GM12878 (cell line): ENCODE measurements around the gene ADM2. TPM values are rescaled to one million over a fixed set of nuclear protein-coding genes. Genes with fewer than 3 reads are reported as not detected.

ENCODE experiments used
- BRCA1 ChIP-seq: IDR thresholded peaks from 2 replicates; pipeline ENCODE4 v1.6.1; 2011; ENCODE audit warnings: low read depth, low read length, improper control_type of control experiment
- FOS ChIP-seq: IDR thresholded peaks from 3 replicates; pipeline ENCODE4 v1.6.1; 2011; ENCODE audit warnings: borderline replicate concordance; ENCODE audit not compliant: insufficient read length; ENCODE audit errors: extremely low read depth
- FOXK2 ChIP-seq: fragments of 450-650 bp; IDR thresholded peaks from 2 replicates; pipeline ENCODE4 v1.6.1; 2017; ENCODE audit warnings: mild to moderate bottlenecking, moderate library complexity
- HDAC2 ChIP-seq: fragments of 200-600 bp; sonication (generic); IDR thresholded peaks from 2 replicates; pipeline ENCODE4 v1.6.1; 2017
- IRF3 ChIP-seq: fragments of 450-650 bp; IDR thresholded peaks from 2 replicates; pipeline ENCODE4 v1.6.1; 2014; ENCODE audit warnings: mild to moderate bottlenecking
- MXI1 ChIP-seq: fragments of 150-350 bp; IDR thresholded peaks from 2 replicates; pipeline ENCODE4 v1.6.1; 2011; ENCODE audit warnings: low read depth, mild to moderate bottlenecking, inconsistent platforms, low read length, improper control_type of control experiment
- NBN ChIP-seq: fragments of 450-650 bp; IDR thresholded peaks from 2 replicates; pipeline ENCODE4 v1.6.1; 2016
- NR2F1 ChIP-seq: fragments of 450-650 bp; conservative IDR thresholded peaks from 2 replicates; pipeline ENCODE4 v1.6.1; 2017; ENCODE audit warnings: mild to moderate bottlenecking
- PBX3 ChIP-seq: IDR thresholded peaks from 2 replicates; pipeline ENCODE4 v1.6.1; 2011; ENCODE audit warnings: mild to moderate bottlenecking, low read depth, low read length, moderate library complexity; ENCODE audit not compliant: insufficient replicate concordance
- PML ChIP-seq: IDR thresholded peaks from 2 replicates; pipeline ENCODE4 v1.6.1; 2012; ENCODE audit warnings: low read length, inconsistent platforms
- POLR2A ChIP-seq: IDR thresholded peaks from 2 replicates; pipeline ENCODE4 v1.6.1; 2011; ENCODE audit warnings: low read depth, mild to moderate bottlenecking, low read length
- POLR2AphosphoS2 ChIP-seq: IDR thresholded peaks from 2 replicates; pipeline ENCODE4 v1.6.1; 2011; ENCODE audit warnings: low read depth, mild to moderate bottlenecking, low read length, improper control_type of control experiment, moderate library complexity
- RCOR1 ChIP-seq: conservative IDR thresholded peaks from 2 replicates; pipeline ENCODE4 v1.6.1; 2012; ENCODE audit warnings: low read depth, low read length, improper control_type of control experiment
- SKIL ChIP-seq: fragments of 450-650 bp; IDR thresholded peaks from 2 replicates; pipeline ENCODE4 v1.6.1; 2017; ENCODE audit warnings: mild to moderate bottlenecking, low read depth, inconsistent platforms; ENCODE audit not compliant: poor library complexity, severe bottlenecking
- SMC3 ChIP-seq: IDR thresholded peaks from 2 replicates; pipeline ENCODE4 v1.6.1; 2011; ENCODE audit warnings: low read length, improper control_type of control experiment, borderline replicate concordance
- SPI1 ChIP-seq: IDR thresholded peaks from 2 replicates; pipeline ENCODE4 v1.6.1; 2011; ENCODE audit warnings: low read depth, mild to moderate bottlenecking, low read length, moderate library complexity, borderline replicate concordance; ENCODE audit not compliant: insufficient read depth
- SREBF1 ChIP-seq: IDR thresholded peaks from 2 replicates; pipeline ENCODE4 v1.6.1; 2012; ENCODE audit warnings: mild to moderate bottlenecking, low read length
- SUPT20H ChIP-seq: IDR thresholded peaks from 2 replicates; pipeline ENCODE4 v1.6.1; 2011; ENCODE audit warnings: low read depth, mild to moderate bottlenecking, low read length, moderate library complexity, borderline replicate concordance; ENCODE audit not compliant: control insufficient read depth
- ZBTB4 ChIP-seq: fragments of 450-650 bp; formaldehyde crosslinking; IDR thresholded peaks from 2 replicates; pipeline ENCODE4 v1.4.0; 2022; ENCODE audit warnings: mild to moderate bottlenecking, moderate library complexity
- ZNF24 ChIP-seq: fragments of 450-650 bp; IDR thresholded peaks from 2 replicates; pipeline ENCODE4 v1.6.1; 2017; ENCODE audit warnings: antibody characterized with exemption, mild to moderate bottlenecking
- ZNF592 ChIP-seq: fragments of 450-650 bp; IDR thresholded peaks from 2 replicates; pipeline ENCODE4 v1.6.1; 2017; ENCODE audit warnings: mild to moderate bottlenecking, moderate library complexity
- polyA plus RNA-seq, 11 experiments: library from polyadenylated mRNA; depleted of rRNA in 4 of 11; unstranded in 6 of 11; stranded (reverse) in 5 of 11; fragments of >200 nt; fragmentation: Nextera tagmentation in 4 of 11; fragmentation: Illumina TruSeq in 1 of 11; extraction: Ambion mirVana in 4 of 11; extraction: Trizol in 1 of 11; gene quantifications; 1 replicate in 1 of 11; 2 replicates in 10 of 11; pipeline versions ENCODE4 v1.2.1 to v1.2.3, GENCODE V29; 2011 to 2016; ENCODE audit warnings: inconsistent platforms in 2 of 11, missing spikeins in 2 of 11, low read depth in 1 of 11
- total RNA-seq, 4 experiments: library from RNA; depleted of rRNA in 3 of 4; stranded (reverse); fragments of >200 nt in 3 of 4; fragmentation: Illumina TruSeq in 1 of 4; extraction: Trizol in 1 of 4; gene quantifications; 2 replicates each; pipeline versions ENCODE4 v1.2.1 to v1.2.3, GENCODE V29; 2013 to 2021

ADM2 gene
- total and polyA plus RNA-seq, 10 of the 15 experiments (the other 5 are each of a cell fraction or from before 2014, with no cell fraction given): 0.02 to 0.33 (median 0.12) TPM; not detected in 2

GRCh38 chr22:50530580-50530876, 49.2 kb downstream of the ADM2 start (continued):
- TF ChIP-seq ZNF592 (no peak), HDAC2 (no peak), SKIL (no peak), PBX3 (no peak), ZNF24 (no peak), SMC3 (no peak), NBN (no peak), IRF3 (no peak), PML (no peak), FOS (no peak), BRCA1 (0 out of 2 replicates have a peak, but pooled peaks have one; percentile 23), POLR2A (no peak), SREBF1 (no peak), FOXK2 (no peak), RCOR1 (no peak), ZBTB4 (0 out of 2 replicates have a peak, but pooled peaks have one; percentile 42), NR2F1 (peak; percentile 79), SUPT20H (no peak), SPI1 (no peak), POLR2AphosphoS2 (no peak), MXI1 (no peak)
